GM12892 (cell line): Measurements from ENCODE around the gene TAS2R60.

ENCODE experiments used
- POLR2A ChIP-seq: IDR thresholded peaks from 2 replicates; pipeline ENCODE4 v1.6.1; 2011; ENCODE audit warnings: low read depth, low read length, control low read depth
- POLR2AphosphoS5 ChIP-seq: IDR thresholded peaks from 2 replicates; pipeline ENCODE4 v1.6.1; 2011; ENCODE audit warnings: low read depth, low read length, control low read depth
- TAF1 ChIP-seq: IDR thresholded peaks from 2 replicates; pipeline ENCODE4 v1.6.1; 2011; ENCODE audit warnings: low read depth, mild to moderate bottlenecking, control low read depth, low read length, borderline replicate concordance

DNA sequence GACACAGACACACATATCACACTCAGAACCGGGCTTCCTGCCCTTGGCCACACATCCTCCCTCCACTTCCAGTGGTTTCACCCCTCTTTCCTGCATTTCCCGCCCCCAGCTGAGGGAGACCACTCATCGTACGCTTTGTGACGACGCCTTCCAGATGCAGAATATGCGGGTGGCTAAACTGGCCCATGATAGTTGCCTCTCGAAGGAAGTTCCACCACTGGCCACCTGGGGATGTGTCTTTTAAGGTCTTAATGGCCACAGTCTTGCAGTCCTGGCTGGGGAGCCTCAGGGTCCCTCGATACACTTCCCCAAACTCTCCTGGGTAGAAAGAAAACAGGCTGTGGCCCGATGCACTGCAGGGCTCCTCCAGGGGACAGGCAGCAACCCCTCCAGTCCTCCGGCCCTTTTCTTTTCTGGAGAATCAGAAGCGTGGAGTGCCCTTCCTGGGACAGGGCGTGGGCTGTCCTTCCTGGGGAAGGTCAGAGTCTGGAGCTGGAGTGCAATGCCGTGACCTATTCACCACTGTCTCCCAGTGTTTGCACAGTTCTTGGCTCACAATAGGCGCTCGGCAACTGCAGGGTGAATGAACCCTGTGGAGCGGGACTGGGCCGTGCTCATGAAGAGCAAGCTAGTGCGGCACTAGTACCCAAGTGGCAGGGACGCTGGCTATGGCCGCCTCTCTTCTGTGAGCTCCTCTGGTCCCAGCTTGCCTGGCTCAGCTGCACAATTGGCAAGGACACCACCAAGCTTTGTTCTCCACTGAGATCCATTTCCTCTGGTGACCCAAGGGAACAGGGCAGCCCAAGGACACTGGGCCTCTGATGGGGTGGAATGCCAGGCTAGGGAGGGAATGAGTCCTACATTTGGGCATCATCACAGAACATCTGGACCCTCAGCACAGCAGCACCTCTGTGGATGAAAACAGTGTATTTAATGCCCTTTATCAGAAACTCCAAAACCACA, 47.8 kb upstream of the TAS2R60 start:
- no peak for TF ChIP-seq TAF1
- TF ChIP-seq POLR2AphosphoS5: no peak
- no peak for TF ChIP-seq POLR2A
